Epithelial cell of esophagus (primary cell): ENCODE data around the gene SLC35F2.
A peak's percentile ranks its signal among the peaks of the same experiment; 100 is the strongest.
"Not testable (repeated sequence)": the region's sequence is repeated elsewhere in the genome, so short reads cannot be mapped to it uniquely, and the experiment has no call there.

Source experiments
- DNase-seq: peaks from one replicate; pipeline ENCODE4 v3.0.0; 2010; ENCODE audit warnings: low read depth
- H3K4me3 ChIP-seq: 2 replicates; pipeline ENCODE4 v1.5.1; 2011; ENCODE audit warnings: mild to moderate bottlenecking, low read length, control low read depth
- CTCF ChIP-seq: IDR thresholded peaks from 2 replicates; pipeline ENCODE4 v1.5.1; 2011; ENCODE audit warnings: low read depth, mild to moderate bottlenecking, low read length, control low read depth, inconsistent platforms; ENCODE audit not compliant: insufficient read depth; ENCODE audit errors: missing control alignments

SLC35F2 gene

GRCh38 chr11:107858217-107859070 is at the start of gene SLC35F2:
TSS of gene SLC35F2 (minus strand) at chr11:107858787. CDS start at chr11:107858767, 20 bp downstream.
- H3K4me3 ChIP-seq: peak within 1 kb of the TSS; percentile 80
- DNase-seq: peak; percentile 86
- TF ChIP-seq CTCF: no peak

DNA sequence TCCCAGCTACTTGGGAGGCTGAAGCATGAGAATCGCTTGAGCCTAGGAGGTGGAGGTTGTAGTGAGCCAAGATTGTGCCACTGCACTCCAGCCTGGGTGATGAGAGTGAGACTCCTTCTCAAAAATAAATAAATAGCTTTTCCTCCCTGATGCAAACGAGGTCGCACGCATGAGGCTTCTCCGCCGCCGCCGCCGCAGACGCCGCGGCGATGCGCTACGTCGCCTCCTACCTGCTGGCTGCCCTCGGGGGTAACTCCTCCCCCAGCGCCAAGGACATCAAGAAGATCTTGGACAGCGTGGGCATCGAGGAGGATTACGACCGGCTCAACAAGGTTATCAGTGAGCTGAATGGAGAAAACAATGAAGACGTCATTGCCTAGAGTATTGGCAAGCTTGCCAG is 49.6 kb upstream of the SLC35F2 start:
- no peak overlapping the region for H3K4me3 ChIP-seq
- no peak for DNase-seq
- TF ChIP-seq CTCF: no peak

DNA sequence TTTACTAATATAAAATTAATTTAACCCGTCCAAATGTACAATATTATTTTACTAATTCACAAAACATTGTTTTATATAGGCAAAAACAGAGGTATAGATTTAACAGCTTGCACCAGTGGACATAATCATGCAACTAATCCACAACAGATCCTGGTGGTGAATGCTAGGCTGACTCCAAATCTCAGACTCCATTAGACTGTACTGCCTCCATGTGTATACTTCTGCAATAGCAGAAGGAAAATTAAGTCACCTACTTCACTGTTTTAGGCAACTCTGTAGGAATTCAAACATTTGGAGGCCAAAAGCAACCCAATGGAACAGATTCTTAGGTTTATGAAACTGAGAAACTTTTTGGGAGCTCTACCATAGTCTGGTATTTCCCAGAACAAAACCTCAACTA is 39.7 kb upstream of the SLC35F2 start:
- DNase-seq: peak; percentile 66
- peak; percentile 73 for TF ChIP-seq CTCF
- no peak overlapping the region for H3K4me3 ChIP-seq

DNA sequence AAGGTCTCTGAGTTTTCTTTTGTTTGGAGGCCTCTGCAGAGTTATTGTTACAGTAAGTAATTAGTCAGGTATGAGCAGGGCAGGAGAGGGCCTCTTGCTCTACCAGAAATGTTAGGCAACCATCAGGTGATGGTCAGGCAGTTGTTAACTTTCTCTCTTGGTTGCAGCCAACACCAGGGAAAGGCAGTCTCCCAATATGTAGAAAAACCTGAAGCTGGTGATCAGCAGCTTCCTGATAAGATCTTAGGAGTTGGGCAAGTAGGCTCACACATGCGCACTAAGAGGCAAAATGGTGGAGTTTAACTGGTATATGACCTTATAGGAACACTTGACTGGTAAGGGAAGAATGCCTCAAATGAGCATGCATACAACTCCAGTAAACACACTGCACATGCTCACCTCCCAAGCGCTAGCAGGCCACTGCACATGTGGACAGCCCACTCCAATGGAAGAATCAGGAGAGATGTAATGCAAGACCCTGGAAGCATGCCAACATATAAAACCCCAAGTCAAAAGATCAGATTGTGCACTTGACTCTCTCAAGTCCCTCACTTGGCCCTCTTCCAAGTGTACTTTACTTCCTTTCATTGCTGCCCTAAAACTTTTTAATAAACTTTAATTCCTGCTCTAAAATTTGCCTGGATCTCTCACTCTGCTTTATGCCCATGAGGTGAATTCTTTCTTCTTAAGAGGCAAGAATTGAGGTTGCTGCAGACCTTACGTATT is 23.7 kb upstream of the SLC35F2 start:
- H3K4me3 ChIP-seq: no peak overlapping the region
- no peak for TF ChIP-seq CTCF
- peak; percentile 54 for DNase-seq

DNA sequence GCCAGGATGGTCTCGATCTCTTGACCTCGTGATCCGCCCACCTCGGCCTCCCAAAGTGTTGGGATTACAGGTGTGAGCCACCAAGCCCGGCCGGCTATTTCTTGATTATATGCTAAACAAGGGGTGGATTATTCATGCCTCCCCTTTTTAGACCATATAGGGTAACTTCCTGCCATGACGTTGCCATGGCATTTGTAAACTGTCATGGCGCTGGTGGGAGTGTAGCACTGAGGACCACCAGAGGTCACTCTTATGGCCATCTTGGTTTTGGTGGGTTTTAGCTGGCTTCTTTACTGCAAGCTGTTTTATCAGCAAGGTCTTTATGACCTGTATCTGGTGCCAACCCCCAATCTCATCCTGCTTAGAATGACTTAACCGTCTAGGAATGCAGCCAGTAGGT is 22.9 kb upstream of the SLC35F2 start:
- H3K4me3 ChIP-seq: not testable (repeated sequence)
- peak; percentile 8 for DNase-seq

DNA sequence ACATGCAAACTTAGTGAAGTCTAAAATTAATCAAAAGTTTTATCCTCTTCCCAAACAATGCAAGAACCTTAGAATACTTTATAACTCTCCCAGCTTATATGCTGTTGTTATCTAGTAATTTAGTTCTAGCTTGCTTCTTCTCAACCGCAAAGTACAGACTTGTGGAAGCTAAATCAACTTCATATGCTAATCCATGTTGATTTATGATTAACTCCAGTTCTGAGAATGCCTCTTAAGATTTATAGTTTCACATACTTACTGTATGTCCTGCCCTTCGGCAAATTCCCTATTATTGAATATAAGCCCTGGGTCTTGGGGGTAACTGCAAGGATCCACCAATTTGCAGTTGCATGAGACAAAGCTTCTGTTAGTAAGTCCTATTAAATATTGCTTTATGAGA is 17.6 kb upstream of the SLC35F2 start:
- no peak for TF ChIP-seq CTCF
- DNase-seq: no peak
- no peak overlapping the region for H3K4me3 ChIP-seq

DNA sequence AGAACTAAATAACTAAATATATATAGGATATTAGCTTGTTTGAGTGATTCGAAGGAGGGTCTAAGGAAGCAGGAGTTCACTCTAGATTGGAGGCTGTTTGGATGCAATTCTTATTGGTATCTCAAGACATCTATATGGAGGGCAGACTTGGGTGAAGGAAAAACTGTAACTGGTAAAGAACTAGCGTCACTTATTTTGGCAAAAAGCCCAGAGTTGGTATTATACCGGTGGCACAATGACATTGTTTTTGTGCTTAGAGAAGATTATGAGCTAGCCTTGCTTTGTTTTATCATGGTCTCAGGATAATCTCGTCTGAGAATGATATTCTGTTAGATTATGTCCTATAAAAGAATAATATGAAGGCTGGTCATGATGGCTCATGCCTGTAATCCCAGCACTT is 6.0 kb upstream of the SLC35F2 start:
- no peak for TF ChIP-seq CTCF
- DNase-seq: no peak

More for the DNA sequence above, 6.0 kb upstream of the SLC35F2 start:
- no peak overlapping the region for H3K4me3 ChIP-seq
